GM23338 (cell line): ENCODE data around the gene SND1. TPM values are rescaled to one million over a fixed set of nuclear protein-coding genes. Genes with fewer than 3 reads are reported as not detected.
A peak's percentile ranks its signal among the peaks of the same experiment; 100 is the strongest.

Experiments
- ATAC-seq: fragments of 200-7000 bp; cut with Tn5 transposase; 3 replicates; pipeline ENCODE4 v1.9.1; 2020
- DNase-seq: peaks from one replicate; pipeline ENCODE4 v3.0.0-alpha.2; 2015; ENCODE audit warnings: low spot score
- H2AFZ ChIP-seq: fragments of 200-600 bp; sonication (generic); 2 replicates; pipeline ENCODE4 v1.8.0; 2016; ENCODE audit warnings: antibody characterized with exemption, mild to moderate bottlenecking, moderate library complexity
- H3F3A ChIP-seq: fragments of 200-600 bp; sonication (generic); replicated peaks from 2 replicates; pipeline ENCODE4 v1.8.0; 2017; ENCODE audit warnings: antibody characterized with exemption, mixed run types, low read depth
- H3K27ac ChIP-seq: fragments of 200-600 bp; sonication (generic); 2 replicates; pipeline ENCODE4 v1.6.1; 2016; ENCODE audit warnings: low read depth
- H3K27me3 ChIP-seq: fragments of 200-600 bp; sonication (generic); 2 replicates; pipeline ENCODE4 v1.8.0; 2016; ENCODE audit warnings: mild to moderate bottlenecking, mixed run types, moderate library complexity; ENCODE audit not compliant: insufficient read depth
- H3K36me3 ChIP-seq: fragments of 200-600 bp; sonication (generic); 2 replicates; pipeline ENCODE4 v1.8.0; 2016; ENCODE audit warnings: mild to moderate bottlenecking; ENCODE audit not compliant: insufficient read depth
- H3K4me1 ChIP-seq: fragments of 200-600 bp; sonication (generic); 2 replicates; pipeline ENCODE4 v1.8.0; 2016; ENCODE audit warnings: mild to moderate bottlenecking, moderate library complexity; ENCODE audit not compliant: insufficient read depth
- H3K4me2 ChIP-seq: fragments of 200-600 bp; sonication (generic); 2 replicates; pipeline ENCODE4 v1.7.1; 2017; ENCODE audit warnings: mixed run types
- H3K4me3 ChIP-seq: fragments of 200-600 bp; sonication (generic); 2 replicates; pipeline ENCODE4 v1.6.1; 2016; ENCODE audit warnings: mixed run types
- H3K79me2 ChIP-seq: fragments of 200-600 bp; sonication (generic); replicated peaks from 2 replicates; pipeline ENCODE4 v1.8.0; 2017; ENCODE audit warnings: mild to moderate bottlenecking; ENCODE audit not compliant: insufficient read depth
- H3K9me2 ChIP-seq: fragments of 200-600 bp; sonication (generic); 2 replicates; pipeline ENCODE4 v1.8.0; 2017; ENCODE audit not compliant: insufficient read depth
- H4K20me1 ChIP-seq: fragments of 200-600 bp; sonication (generic); replicated peaks from 2 replicates; pipeline ENCODE4 v1.8.0; 2017; ENCODE audit warnings: mild to moderate bottlenecking; ENCODE audit not compliant: insufficient read depth
- H3K27ac Mint-ChIP-seq: 2 replicates; pipeline ENCODE4 v1.8.0; 2020; ENCODE audit warnings: inconsistent platforms, mild to moderate bottlenecking, moderate library complexity, mixed read lengths
- H3K27me3 Mint-ChIP-seq: 3 replicates; pipeline ENCODE4 v1.8.0; 2022; ENCODE audit warnings: low read depth, mild to moderate bottlenecking, moderate library complexity, mixed read lengths, inconsistent platforms; ENCODE audit not compliant: insufficient read depth, poor library complexity
- H3K36me3 Mint-ChIP-seq: 3 replicates; pipeline ENCODE4 v1.8.0; 2021; ENCODE audit warnings: low read depth, mild to moderate bottlenecking, inconsistent platforms, moderate library complexity, mixed read lengths
- H3K4me1 Mint-ChIP-seq: 3 replicates; pipeline ENCODE4 v1.8.0; 2020; ENCODE audit warnings: mild to moderate bottlenecking, inconsistent platforms, mixed read lengths
- H3K4me3 Mint-ChIP-seq: 3 replicates; pipeline ENCODE4 v1.8.0; 2021; ENCODE audit warnings: moderate library complexity, mild to moderate bottlenecking, inconsistent platforms, mixed read lengths
- H3K9me3 Mint-ChIP-seq: 3 replicates; pipeline ENCODE4 v1.8.0; 2020; ENCODE audit warnings: moderate library complexity, mild to moderate bottlenecking, inconsistent platforms, mixed read lengths
- CREB1 ChIP-seq: fragments of 250-450 bp; sonication (Bioruptor Pico); IDR thresholded peaks from 2 replicates; pipeline ENCODE4 v1.5.0; 2020; ENCODE audit warnings: low read depth, mild to moderate bottlenecking, moderate library complexity
- CTCF ChIP-seq, 2 experiments: fragments of 200-600 bp in 1 of 2; sonication (generic) in 1 of 2; conservative IDR thresholded peaks; 2 replicates each; pipeline versions ENCODE4 v1.5.1 to v1.6.1; 2016 to 2017; ENCODE audit warnings: antibody characterized with exemption in 2 of 2, low read depth in 2 of 2, mild to moderate bottlenecking in 2 of 2, moderate library complexity in 1 of 2
- EZH2phosphoT487 ChIP-seq: fragments of 200-600 bp; sonication (generic); IDR thresholded peaks from one replicate; pipeline ENCODE4 v1.8.1; 2018; ENCODE audit warnings: antibody characterized with exemption; ENCODE audit not compliant: unreplicated experiment
- JUNB ChIP-seq: IDR thresholded peaks from one replicate; pipeline ENCODE4 v1.6.1; 2016; ENCODE audit warnings: antibody characterized with exemption; ENCODE audit not compliant: unreplicated experiment
- NANOG ChIP-seq: IDR thresholded peaks from 2 replicates; pipeline ENCODE4 v1.6.1; 2016; ENCODE audit warnings: antibody characterized with exemption, borderline replicate concordance
- POLR2AphosphoS5 ChIP-seq: IDR thresholded peaks from 2 replicates; pipeline ENCODE4 v1.6.1; 2016; ENCODE audit warnings: antibody characterized with exemption, low read depth
- REST ChIP-seq: IDR thresholded peaks from one replicate; pipeline ENCODE4 v1.6.1; 2018; ENCODE audit warnings: antibody characterized with exemption; ENCODE audit not compliant: unreplicated experiment
- STAT1 ChIP-seq: IDR thresholded peaks from one replicate; pipeline ENCODE4 v1.6.1; 2016; ENCODE audit warnings: antibody characterized with exemption; ENCODE audit not compliant: unreplicated experiment
- ZNF114 ChIP-seq: fragments of 250-450 bp; sonication (Bioruptor Pico); IDR thresholded peaks from 2 replicates; pipeline ENCODE4 v1.5.0; 2020; ENCODE audit warnings: mild to moderate bottlenecking, moderate library complexity
- ZNF331 ChIP-seq: fragments of 250-450 bp; sonication (Bioruptor Pico); IDR thresholded peaks from 2 replicates; pipeline ENCODE4 v1.5.0; 2020; ENCODE audit warnings: low read depth, mild to moderate bottlenecking, moderate library complexity
- ZNF462 ChIP-seq: fragments of 250-450 bp; sonication (Bioruptor Pico); IDR thresholded peaks from 2 replicates; pipeline ENCODE4 v1.5.0; 2020; ENCODE audit warnings: mild to moderate bottlenecking, moderate library complexity
- polyA plus RNA-seq: library from polyadenylated mRNA; unstranded; fragments of >200 nt; fragmentation: Nextera tagmentation; extraction: Ambion mirVana; gene quantifications from 2 replicates; pipeline ENCODE4 v1.2.1, GENCODE V29; 2016
- total RNA-seq: library from RNA; depleted of rRNA; stranded (reverse); fragments of >200 nt; shearing (Covaris generic); gene quantifications from 2 replicates; pipeline ENCODE4 v1.2.3, GENCODE V29; 2014

Gene SND1
- total and polyA plus RNA-seq, 2 experiments from 2014 or later, result 107 to 254 TPM

GRCh38 chr7:128120116-128120515 lies 468.1 kb downstream of the SND1 start:
- Mint-ChIP-seq H3K27ac (no peak overlapping the region), H3K9me3 (no peaks in the 10 kb centered on the region), H3K4me1 (peaks cover 24% of the 10 kb centered on the region), H3K27me3 (peaks cover 15% of the 10 kb centered on the region), H3K36me3 (no peaks in the 10 kb centered on the region), H3K4me3 (no peak overlapping the region)
- no peak for DNase-seq
- no peak overlapping the region for H2AFZ ChIP-seq
- H3K36me3 ChIP-seq, result no peaks in the 10 kb centered on the region
- no peak overlapping the region for H3K4me2 ChIP-seq
- ATAC-seq, result no peak
- no peaks in the 10 kb centered on the region for H3K79me2 ChIP-seq
- 0 out of 2 replicates have a peak, but pooled peaks cover 6% of the 10 kb centered on the region for H3F3A ChIP-seq
- TF ChIP-seq ZNF114 (CRISPR knock-in tag), result no peak
- H3K27me3 ChIP-seq, result peaks cover 2% of the 10 kb centered on the region; the same call in 1 of the 2 replicates
- H3K9me2 ChIP-seq, result no peaks in the 10 kb centered on the region
- no peak overlapping the region for H3K27ac ChIP-seq
- H3K4me3 ChIP-seq, result no peak overlapping the region
- peaks cover 7% of the 10 kb centered on the region; the same call in 1 of the 2 replicates for H3K4me1 ChIP-seq
- no peaks in the 10 kb centered on the region for H4K20me1 ChIP-seq

- no peaks in the 10 kb centered on the region for H3K9me3 Mint-ChIP-seq
- DNase-seq (no peak), ATAC-seq (no peak)
- H2AFZ ChIP-seq, result peak overlapping the region; percentile 91; the same call in 1 of the 2 replicates
- no peaks in the 10 kb centered on the region; the same call in 1 of the 2 replicates for H3K27me3 ChIP-seq
- peaks cover 9% of the 10 kb centered on the region for H3K27me3 Mint-ChIP-seq
- no peak overlapping the region for H3K4me3 Mint-ChIP-seq
- no peak overlapping the region for H3K27ac ChIP-seq
- H3F3A ChIP-seq, result 0 out of 2 replicates have a peak, but pooled peaks cover 4% of the 10 kb centered on the region
- H3K36me3 Mint-ChIP-seq, result no peaks in the 10 kb centered on the region
- H3K36me3 ChIP-seq, result no peaks in the 10 kb centered on the region
- no peak overlapping the region for H3K4me2 ChIP-seq
- H3K9me2 ChIP-seq, result no peaks in the 10 kb centered on the region
- H4K20me1 ChIP-seq, result no peaks in the 10 kb centered on the region
- no peaks in the 10 kb centered on the region for H3K79me2 ChIP-seq
- H3K4me3 ChIP-seq, result no peak overlapping the region
- H3K4me1 ChIP-seq, result peaks cover 7% of the 10 kb centered on the region; the same call in 1 of the 2 replicates
- no peak overlapping the region for H3K27ac Mint-ChIP-seq
- H3K4me1 Mint-ChIP-seq, result peaks cover 21% of the 10 kb centered on the region
- TF ChIP-seq JUNB, result no peak
- no peak for TF ChIP-seq ZNF331 (CRISPR knock-in tag)
- no peak for TF ChIP-seq POLR2AphosphoS5
- no peak for TF ChIP-seq ZNF462 (CRISPR knock-in tag)
- TF ChIP-seq CREB1 (CRISPR knock-in tag), result no peak
- TF ChIP-seq STAT1, result no peak
- TF ChIP-seq REST, result no peak
- TF ChIP-seq EZH2phosphoT487, result no peak
- no peak for TF ChIP-seq ZNF114 (CRISPR knock-in tag)
- TF ChIP-seq CTCF (conservative IDR thresholded peaks at IDR 0.05; ENCODE audit: low read depth in 2 of 2), result no peak
- TF ChIP-seq NANOG, result no peak
Measured at GRCh38 chr7:128120976-128121490, 469.0 kb downstream of the SND1 start.
